Fibroblast of peridontal ligament (primary cell): ENCODE data around the gene MCHR1.

ENCODE experiments used
- DNase-seq: peaks from one replicate; pipeline ENCODE4 v3.0.0-alpha.2; 2010; ENCODE audit errors: extremely low read depth

Gene MCHR1, protein sequence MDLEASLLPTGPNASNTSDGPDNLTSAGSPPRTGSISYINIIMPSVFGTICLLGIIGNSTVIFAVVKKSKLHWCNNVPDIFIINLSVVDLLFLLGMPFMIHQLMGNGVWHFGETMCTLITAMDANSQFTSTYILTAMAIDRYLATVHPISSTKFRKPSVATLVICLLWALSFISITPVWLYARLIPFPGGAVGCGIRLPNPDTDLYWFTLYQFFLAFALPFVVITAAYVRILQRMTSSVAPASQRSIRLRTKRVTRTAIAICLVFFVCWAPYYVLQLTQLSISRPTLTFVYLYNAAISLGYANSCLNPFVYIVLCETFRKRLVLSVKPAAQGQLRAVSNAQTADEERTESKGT

DNA sequence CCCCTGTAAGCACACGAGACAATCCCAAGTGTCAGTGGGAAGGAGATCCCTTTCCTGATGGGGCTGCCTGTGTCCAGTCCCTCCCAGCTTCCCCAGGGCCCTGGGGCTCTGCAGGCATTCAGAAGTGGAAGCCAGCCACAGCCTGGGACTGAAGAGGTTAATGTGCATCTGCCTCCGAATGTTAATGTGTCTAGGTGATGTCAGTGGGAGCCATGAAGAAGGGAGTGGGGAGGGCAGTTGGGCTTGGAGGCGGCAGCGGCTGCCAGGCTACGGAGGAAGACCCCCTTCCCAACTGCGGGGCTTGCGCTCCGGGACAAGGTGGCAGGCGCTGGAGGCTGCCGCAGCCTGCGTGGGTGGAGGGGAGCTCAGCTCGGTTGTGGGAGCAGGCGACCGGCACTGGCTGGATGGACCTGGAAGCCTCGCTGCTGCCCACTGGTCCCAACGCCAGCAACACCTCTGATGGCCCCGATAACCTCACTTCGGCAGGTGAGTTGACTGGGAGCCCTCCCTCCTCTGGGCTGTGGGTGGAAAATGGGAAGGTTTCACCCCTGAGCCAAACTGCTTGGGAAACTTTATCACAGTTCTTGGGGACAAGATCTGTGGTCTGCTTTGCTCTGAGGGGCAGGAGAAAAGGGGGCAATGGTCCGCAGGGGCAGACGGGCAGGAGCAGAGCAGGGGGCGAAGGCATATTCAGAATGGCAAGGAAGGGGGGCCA lies at the start of gene MCHR1:
TSS of gene MCHR1 (plus strand) at position 236 of the 715 bp plus-strand sequence. CDS start at position 405, 169 bp downstream.
- DNase-seq, result no peak

- no peak for DNase-seq
Observed at GRCh38 chr22:40631925-40632324, 47.4 kb upstream of the MCHR1 start.

GRCh38 chr22:40633036-40633435 lies 46.2 kb upstream of the MCHR1 start:
- DNase-seq, result no peak

- DNase-seq, result no peak
Observed at GRCh38 chr22:40634119-40634903, 45.0 kb upstream of the MCHR1 start.

GRCh38 chr22:40635043-40635939 lies 44.0 kb upstream of the MCHR1 start:
- DNase-seq, result peak; percentile 71

DNA sequence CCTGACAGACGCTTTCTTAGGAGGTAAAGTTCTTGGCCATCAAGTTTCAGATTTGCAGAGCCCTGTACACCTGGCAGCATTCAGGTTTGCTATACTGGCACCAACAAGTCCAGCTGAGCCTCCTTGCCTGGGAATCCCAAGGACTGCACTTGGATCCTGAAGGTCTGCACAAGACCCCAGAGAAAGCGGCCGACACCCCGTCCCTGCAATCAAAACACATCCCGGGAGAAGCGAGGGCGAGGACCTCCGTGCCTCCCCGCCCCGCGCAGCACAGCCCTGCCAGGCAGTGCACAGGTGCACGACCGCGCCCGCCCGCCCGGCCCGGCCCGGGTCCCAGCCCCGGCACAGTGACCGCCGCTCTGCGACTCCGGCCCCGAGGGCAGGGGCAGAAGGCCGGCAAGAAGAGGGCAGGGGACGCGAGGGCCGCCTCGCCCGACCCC lies 43.3 kb upstream of the MCHR1 start:
- DNase-seq, result no peak

DNA sequence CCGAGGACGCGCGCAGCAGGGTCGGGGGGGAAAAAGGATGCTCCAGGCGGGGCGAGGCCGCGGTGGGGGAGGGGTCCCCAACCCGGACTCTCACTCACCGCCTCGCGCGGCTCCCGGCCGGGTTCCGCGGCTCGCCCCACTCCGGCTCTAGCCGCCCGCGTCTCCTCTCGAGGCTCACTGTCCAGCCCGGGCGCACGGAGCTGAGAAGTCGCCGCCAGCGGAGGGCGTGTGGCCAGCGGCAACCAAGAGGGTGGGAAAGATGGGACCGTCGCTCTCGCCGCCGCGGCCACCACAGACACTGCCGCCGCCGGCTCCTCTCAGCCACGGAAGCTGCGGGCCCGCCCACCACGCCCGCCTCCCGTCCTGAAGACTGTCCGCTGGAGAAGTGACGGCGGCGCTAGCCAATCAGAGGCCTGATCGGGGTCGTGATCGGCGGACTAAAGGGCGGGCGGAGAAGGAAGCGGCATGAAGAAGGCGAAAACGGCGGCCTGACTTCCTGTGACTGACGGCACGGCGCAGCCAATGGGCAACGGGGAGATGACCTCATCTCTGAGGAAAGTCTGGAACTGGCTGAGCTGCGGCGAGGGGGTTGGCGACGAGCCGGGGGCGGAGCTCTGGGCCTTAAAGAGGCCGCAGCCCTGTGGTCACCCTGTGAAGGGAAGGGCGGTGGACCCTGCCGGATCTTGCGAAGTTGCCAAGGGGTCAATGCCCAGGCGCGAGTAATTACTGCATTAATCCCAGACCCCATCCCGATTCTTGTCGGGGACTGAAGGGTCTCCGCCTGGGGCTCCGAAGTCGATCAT lies 42.7 kb upstream of the MCHR1 start, which contains the start of gene MRTFA:
TSS of gene MRTFA (minus strand) at position 340 of the 803 bp plus-strand sequence.
- peak; percentile 100 for DNase-seq

- DNase-seq, result no peak
Observed at GRCh38 chr22:40637183-40638150, 41.8 kb upstream of the MCHR1 start.

GRCh38 chr22:40638261-40638660 lies 41.0 kb upstream of the MCHR1 start:
- no peak for DNase-seq

- DNase-seq, result no peak
Observed at GRCh38 chr22:40641269-40641668, 38.0 kb upstream of the MCHR1 start.

DNA sequence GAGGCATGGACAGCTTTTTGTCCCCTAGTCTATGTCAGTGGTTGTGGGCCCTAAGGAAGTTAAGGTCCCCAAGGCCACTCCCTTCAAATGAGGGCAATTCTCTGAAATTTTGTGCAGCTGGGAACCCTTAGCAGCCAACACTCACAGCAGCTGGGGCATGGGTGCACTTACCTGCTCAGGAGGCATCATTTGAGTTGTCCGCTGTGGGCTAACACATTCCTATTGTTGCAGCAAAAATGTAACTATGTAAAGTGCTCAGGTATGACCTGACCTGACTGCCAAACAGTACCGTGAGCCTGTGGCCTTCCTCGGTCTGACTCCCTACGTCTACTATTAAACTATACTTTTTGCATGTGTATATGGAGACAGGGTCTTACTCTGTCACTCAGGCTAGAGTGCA lies 37.0 kb upstream of the MCHR1 start:
- no peak for DNase-seq

DNA sequence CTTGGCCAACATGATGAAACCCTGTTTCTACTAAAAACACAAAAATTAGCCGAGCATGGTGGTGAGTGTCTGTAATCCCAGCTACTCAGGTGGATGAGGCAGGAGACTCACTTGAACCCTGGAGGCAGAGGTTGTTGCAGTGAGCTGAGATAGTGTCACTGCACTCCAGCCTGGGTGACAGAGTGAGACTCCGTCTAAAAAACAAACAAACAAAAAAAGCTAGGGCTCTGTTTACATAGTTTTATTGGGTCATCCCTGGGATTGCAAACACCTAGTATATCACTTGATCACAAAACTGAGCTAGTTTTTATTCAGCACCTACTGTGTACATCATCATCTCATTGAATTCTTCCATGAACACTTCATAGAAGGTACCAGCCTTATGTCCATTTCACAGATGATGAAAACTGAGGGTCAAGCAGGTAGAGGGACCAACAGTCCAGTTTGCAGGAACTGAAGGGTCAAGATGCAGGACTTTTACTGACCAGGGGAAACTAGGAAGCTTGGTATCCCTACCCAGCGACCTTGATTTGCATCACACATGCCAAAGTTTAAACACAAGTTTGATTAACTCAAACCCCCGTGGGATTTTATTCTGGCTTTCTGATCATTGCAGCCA lies 33.6 kb upstream of the MCHR1 start:
- DNase-seq, result no peak

DNA sequence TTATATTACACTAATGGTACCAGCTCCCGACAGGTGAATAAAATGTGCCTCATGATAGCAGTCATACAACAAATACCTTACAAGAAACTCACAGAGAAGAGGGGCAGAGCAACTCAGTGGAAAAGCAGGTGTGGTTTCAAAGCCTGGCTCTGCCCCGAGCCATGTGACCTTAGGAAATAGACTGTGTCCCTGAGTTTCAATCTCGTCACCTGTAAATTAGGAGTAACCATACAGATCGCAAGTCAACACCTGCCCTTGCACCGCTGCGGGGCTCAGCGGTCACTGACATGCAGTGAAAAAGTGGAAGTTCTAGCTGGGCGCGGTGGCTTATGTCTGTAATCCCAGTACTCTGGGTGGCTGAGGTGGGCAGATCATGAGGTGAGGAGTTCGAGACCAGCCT lies 30.9 kb upstream of the MCHR1 start:
- no peak for DNase-seq

DNA sequence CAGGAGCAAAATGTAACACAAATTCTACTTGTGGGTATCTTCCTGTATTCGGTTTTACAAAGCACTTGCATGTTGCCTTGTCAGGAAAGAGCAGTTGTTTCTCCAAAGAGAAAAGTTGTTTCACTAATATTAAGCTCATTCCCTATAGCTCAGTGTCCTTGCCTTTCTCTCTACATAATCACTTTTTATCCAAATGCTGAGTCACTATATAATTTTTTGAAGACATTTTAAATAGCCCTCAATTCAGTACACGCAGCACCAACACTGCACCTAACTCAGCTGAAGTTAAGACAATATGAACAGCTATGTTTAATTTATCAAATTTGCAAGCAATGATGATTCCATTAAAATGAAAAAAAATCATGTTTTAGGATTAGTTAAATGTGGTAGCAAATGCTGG lies 28.2 kb upstream of the MCHR1 start:
- DNase-seq, result no peak

DNA sequence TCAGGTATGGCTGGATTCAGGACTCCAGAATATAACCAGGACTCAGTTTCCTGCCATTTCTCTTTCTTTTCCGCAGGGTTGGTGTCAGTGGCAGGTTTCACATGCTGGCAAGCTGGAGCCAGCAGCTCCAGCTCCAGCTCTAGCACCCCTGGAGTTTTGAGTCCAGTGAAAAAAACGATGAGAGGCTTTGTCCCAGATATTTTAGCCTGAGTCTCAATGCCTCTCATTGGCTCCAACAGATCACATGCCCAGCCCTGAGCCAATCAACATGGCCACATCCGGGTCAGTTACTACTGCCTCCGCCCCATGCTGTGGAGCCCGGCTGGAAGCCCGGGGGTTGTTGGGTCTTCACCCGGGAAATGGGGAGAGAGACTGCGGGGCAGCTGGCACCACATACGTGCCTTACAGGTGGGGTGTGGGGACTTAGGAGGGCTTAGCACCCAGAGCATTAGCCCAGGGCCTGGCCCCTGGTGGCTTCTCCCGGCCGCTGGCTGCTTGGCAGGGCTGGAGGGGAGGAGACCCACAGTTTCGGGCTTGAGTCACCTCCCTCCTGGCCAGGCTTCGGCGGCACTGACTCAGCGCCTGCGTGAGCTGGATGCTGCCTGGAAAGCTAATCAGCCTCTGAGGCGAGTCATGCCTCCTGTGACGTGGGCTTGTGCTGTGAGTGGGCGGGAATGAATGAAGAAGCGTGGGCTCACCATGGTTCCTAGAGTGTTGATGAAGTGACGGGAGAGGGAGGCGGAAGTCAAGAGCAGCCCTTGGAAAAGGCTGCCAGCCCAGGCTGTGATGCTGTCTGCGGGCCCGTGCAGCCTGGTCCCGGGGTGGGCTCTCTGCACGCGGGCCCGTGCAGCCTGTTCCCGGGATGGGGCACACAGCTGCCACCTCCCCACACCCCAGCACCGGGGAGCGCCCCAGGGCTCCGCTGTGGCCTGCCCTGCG lies 27.5 kb upstream of the MCHR1 start:
- DNase-seq, result peak; percentile 99

GRCh38 chr22:40653361-40653760 lies 25.9 kb upstream of the MCHR1 start:
- DNase-seq, result no peak

DNA sequence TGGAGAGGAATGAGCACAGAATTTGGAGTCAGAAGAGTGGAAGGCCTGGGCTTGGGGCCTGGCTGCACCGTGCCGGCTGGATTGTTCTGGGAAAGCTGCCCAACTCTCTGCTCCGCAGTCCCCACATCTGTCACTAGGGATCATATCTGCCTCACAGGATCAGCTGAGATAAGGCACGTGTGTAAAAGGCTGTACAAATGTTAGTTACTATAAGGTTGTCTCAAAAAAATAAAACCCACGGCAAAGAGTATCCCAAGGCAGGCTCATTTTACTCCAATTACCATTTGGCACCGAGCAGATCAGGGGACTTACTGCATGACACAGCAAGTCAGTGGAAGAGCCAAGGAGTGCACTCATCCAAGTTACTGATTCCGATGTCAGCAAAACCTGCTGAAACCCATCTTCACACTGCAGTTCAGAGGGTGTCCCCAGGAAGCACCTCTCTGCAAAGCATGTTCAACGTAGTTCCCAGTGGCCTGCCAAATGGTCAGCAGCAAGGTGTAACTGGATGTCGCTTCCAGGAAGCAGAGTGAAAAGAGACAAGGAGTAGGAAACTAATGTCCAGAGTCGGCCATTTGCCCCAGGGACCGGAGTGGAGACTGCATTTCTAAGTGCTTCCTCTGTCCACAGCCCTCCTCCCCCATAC lies 24.6 kb upstream of the MCHR1 start:
- peak; percentile 85 for DNase-seq
